Ovary (tissue), 3 donors: ENCODE data around the gene ALDH1B1.

ENCODE experiments used
- CTCF ChIP-seq, 3 donors: fragments of 450-650 bp in 2 of 3; fragments of 200-600 bp in 1 of 3; IDR thresholded peaks; one replicate each; pipeline versions ENCODE4 v1.5.1 to v1.8.0; 2016 to 2022; ENCODE audit warnings: antibody characterized with exemption in 3 of 3, mild to moderate bottlenecking in 1 of 3
- EP300 ChIP-seq: sonication (generic); formaldehyde crosslinking; IDR thresholded peaks from one replicate; pipeline ENCODE4 v1.6.1; 2017; ENCODE audit warnings: antibody characterized with exemption
- POLR2A ChIP-seq: fragments of 450-650 bp; IDR thresholded peaks from one replicate; pipeline ENCODE4 v1.6.1; 2017; ENCODE audit warnings: antibody characterized with exemption, mild to moderate bottlenecking, moderate library complexity
- donor health status: DM: no; HTN: no; CAD: no.

GRCh38 chr9:38428062-38428461, 35.6 kb downstream of the ALDH1B1 start:
- TF ChIP-seq POLR2A (no peak), CTCF (IDR thresholded peaks at IDR 0.05) (no peak), EP300 (no peak)
